GM19043 (cell line): ENCODE measurements around the gene HTT.

Experiments
- ATAC-seq: cut with Tn5 transposase; IDR thresholded peaks from one replicate; pipeline ENCODE4 v1.9.1; 2021; ENCODE audit warnings: low read depth; ENCODE audit not compliant: unreplicated experiment

Gene HTT

GRCh38 chr4:3245676-3246075 is 171.2 kb downstream of the HTT start:
- no peak for ATAC-seq

- ATAC-seq: no peak
Measured at GRCh38 chr4:3246458-3247398, 172.2 kb downstream of the HTT start.

GRCh38 chr4:3247399-3248177 is 173.1 kb downstream of the HTT start:
- ATAC-seq: no peak

GRCh38 chr4:3248178-3248480 is 173.6 kb downstream of the HTT start:
- ATAC-seq: no peak

- ATAC-seq: no peak
Measured at GRCh38 chr4:3248811-3249661, 174.6 kb downstream of the HTT start, which contains the start of gene MSANTD1. TSS of gene MSANTD1 (plus strand) at chr4:3249159. CDS start at chr4:3249223, 64 bp downstream.

GRCh38 chr4:3249711-3250437 is 175.4 kb downstream of the HTT start:
- no peak for ATAC-seq

GRCh38 chr4:3250438-3250955 is 176.0 kb downstream of the HTT start:
- no peak for ATAC-seq

GRCh38 chr4:3250956-3251690 is 176.6 kb downstream of the HTT start:
- ATAC-seq: no peak

- ATAC-seq: no peak
Measured at GRCh38 chr4:3251691-3252479, 177.4 kb downstream of the HTT start.

GRCh38 chr4:3252480-3252828 is 178.0 kb downstream of the HTT start:
- no peak for ATAC-seq

GRCh38 chr4:3252831-3253641 is 178.6 kb downstream of the HTT start:
- no peak for ATAC-seq

GRCh38 chr4:3253808-3254207 is 179.3 kb downstream of the HTT start:
- no peak for ATAC-seq

GRCh38 chr4:3254302-3255131 is 180.0 kb downstream of the HTT start:
- ATAC-seq: no peak

- no peak for ATAC-seq
Measured at GRCh38 chr4:3255611-3256186, 181.2 kb downstream of the HTT start.

GRCh38 chr4:3256230-3257102 is 182.0 kb downstream of the HTT start:
- ATAC-seq: no peak
